ENCODE data around the gene MAP3K12.
"Not testable (repeated sequence)": the region's sequence is repeated elsewhere in the genome, so short reads cannot be mapped to it uniquely, and the experiment has no call there.

DNA sequence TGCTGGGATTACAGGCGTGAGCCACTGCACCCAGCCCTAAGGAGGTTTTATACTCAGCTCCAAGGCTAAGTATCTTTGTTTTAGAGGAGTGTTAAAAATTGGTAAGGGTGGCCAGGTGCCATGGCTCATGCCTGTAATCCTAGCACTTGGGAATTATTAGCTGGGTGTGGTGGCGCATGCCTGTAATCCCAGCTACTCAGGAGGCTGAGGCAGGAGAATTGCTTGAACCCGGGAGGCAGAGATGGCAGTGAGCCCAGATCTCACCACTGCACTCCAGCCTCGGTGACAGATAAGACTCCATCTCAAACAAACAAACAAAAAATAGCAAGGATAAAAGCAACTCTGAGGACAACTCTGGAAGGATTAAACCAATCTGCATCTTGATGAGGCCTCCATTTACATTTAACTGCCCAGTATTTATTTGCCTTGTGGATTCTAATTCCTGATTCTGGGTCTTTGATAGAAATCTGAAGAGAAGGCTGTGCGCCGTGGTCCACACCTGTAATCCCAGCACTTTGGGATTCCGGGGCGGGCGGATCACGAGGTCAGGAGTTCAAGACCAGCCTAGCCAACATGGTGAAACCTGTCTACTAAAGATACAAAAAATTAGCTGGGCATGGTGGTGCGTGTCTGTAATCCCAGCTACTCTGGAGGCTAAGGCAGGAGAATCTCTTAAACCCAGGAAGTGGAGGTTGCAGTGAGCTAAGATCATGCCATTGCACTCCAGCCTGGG, 54.5 kb downstream of the MAP3K12 start:
- TF ChIP-seq, protein P1, sequence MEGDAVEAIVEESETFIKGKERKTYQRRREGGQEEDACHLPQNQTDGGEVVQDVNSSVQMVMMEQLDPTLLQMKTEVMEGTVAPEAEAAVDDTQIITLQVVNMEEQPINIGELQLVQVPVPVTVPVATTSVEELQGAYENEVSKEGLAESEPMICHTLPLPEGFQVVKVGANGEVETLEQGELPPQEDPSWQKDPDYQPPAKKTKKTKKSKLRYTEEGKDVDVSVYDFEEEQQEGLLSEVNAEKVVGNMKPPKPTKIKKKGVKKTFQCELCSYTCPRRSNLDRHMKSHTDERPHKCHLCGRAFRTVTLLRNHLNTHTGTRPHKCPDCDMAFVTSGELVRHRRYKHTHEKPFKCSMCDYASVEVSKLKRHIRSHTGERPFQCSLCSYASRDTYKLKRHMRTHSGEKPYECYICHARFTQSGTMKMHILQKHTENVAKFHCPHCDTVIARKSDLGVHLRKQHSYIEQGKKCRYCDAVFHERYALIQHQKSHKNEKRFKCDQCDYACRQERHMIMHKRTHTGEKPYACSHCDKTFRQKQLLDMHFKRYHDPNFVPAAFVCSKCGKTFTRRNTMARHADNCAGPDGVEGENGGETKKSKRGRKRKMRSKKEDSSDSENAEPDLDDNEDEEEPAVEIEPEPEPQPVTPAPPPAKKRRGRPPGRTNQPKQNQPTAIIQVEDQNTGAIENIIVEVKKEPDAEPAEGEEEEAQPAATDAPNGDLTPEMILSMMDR (optimal IDR thresholded peaks at IDR 0.05 in 1 of 3, IDR thresholded peaks at IDR 0.05 in 1 of 3, conservative IDR thresholded peaks at IDR 0.05 in 1 of 3; ENCODE audit: extremely low read depth in 1 of 3, insufficient read depth in 2 of 3, low read length in 3 of 3) = not testable (repeated sequence)
- TF ChIP-seq EZH2 (IDR thresholded peaks at IDR 0.05; ENCODE audit: low read length) = not testable (repeated sequence)
